ENCODE results near the gene KCNAB2. TPM values are rescaled to one million over a fixed set of nuclear protein-coding genes. Genes with fewer than 3 reads are reported as not detected.

KCNAB2 gene
- total and polyA plus RNA-seq, 4 donors, result 1.8 to 5.9 (median 4.5) TPM

DNA sequence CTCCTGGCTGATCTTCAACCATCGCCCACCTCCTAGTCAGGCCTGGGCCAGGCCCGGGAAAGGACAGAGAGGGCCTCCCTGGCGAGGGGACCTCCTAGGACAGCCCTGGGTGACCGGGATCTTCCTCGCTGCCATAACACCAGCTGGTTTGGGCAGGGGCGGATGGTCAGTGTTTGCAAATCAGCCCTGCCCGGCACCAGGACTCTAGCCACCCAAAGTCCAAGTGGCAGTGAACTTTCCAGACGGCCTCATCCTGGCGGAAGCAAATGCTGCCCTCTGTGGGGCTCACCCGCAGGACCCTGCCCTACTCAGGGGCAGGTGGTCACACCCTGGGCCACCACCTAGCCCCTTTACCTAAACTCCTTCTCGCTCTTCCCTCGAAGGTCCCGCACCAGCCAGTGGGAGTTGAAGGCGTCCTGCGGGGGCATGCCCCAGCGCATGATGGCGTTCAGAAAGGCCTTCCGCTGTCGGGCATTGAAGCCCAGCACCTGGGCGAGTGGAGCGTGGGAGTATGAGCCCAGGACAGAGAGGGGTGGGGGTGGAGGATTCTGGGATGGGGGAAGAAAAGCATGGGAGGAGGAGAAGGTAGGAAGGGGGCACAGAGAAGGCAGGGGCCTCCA, 79.2 kb downstream of the KCNAB2 start:
- Histone ChIP-seq H3K27me3 (ENCODE audit: control insufficient read depth in 4 of 4, insufficient read depth in 4 of 4, low read length in 3 of 4) (peaks cover 0 to 4% (median 1%) of the 10 kb centered on the region in 4 donors), H3K4me3 (ENCODE audit: low read depth in 1 of 3, low read length in 3 of 3) (no peak overlapping the region), H3K9ac (ENCODE audit: low read depth in 1 of 2, low read length in 2 of 2) (no peak overlapping the region), H3K27ac (ENCODE audit: low read depth in 1 of 2, low read length in 2 of 2) (no peak overlapping the region), H3K36me3 (ENCODE audit: control insufficient read depth in 4 of 4, insufficient read depth in 3 of 4, low read depth in 1 of 4, low read length in 3 of 4) (no peaks in the 10 kb centered on the region), H3K9me3 (ENCODE audit: control insufficient read depth in 4 of 4, low read length in 3 of 4) (no peaks in the 10 kb centered on the region), H3K4me1 (ENCODE audit: control insufficient read depth in 4 of 4, insufficient read depth in 4 of 4, low read length in 3 of 4) (peaks cover 0 to 3% (median 0%) of the 10 kb centered on the region in 4 donors)
- WGBS, result 81% methylated on average over 21 of the region's 21 CpGs
- DNase-seq (ENCODE audit: low spot score), result no peak
- TF ChIP-seq FOXA2 (IDR thresholded peaks at IDR 0.05) (no peak), CTCF (IDR thresholded peaks at IDR 0.05; ENCODE audit: low read depth, low read length, missing input control) (no peak), GABPA (IDR thresholded peaks at IDR 0.05 in 1 of 2, conservative IDR thresholded peaks at IDR 0.05 in 1 of 2) (no peak), RXRA (IDR thresholded peaks at IDR 0.05) (no peak), HNF4A (conservative IDR thresholded peaks at IDR 0.05) (no peak), TAF1 (conservative IDR thresholded peaks at IDR 0.05) (no peak), EGR1 (IDR thresholded peaks at IDR 0.05; ENCODE audit: low read depth in 2 of 2) (no peak), YY1 (IDR thresholded peaks at IDR 0.05) (no peak)
- TF ChIP-seq, protein P1, sequence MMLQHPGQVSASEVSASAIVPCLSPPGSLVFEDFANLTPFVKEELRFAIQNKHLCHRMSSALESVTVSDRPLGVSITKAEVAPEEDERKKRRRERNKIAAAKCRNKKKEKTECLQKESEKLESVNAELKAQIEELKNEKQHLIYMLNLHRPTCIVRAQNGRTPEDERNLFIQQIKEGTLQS (IDR thresholded peaks at IDR 0.05), result no peak

DNA sequence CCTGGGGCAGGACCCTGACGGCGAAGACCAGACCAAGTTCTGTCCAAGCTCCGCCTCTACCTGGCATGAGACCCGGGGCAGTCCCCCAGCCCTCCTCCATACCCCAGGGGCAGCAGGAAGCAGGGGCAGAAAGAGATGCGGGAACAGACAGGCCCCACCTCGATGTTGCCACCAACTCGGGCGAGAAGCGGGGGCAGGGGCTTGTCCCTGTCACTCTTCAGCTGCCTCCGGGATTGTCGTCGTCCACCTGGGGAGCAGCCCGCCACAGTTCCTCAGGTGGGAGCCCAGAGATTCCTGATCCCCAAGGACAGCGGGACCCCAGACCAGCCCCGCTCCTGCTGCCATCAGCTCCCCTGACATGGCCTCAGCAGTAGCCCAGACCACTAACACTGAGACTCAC, 79.7 kb downstream of the KCNAB2 start:
- DNase-seq (ENCODE audit: low spot score), result no peak
- no peaks in the 10 kb centered on the region for H3K9me3 ChIP-seq (ENCODE audit: control insufficient read depth in 4 of 4, low read length in 3 of 4)
- H3K27ac ChIP-seq (ENCODE audit: low read depth in 1 of 2, low read length in 2 of 2), result no peak overlapping the region
- H3K4me3 ChIP-seq (ENCODE audit: low read depth in 1 of 3, low read length in 3 of 3), result no peak overlapping the region
- peaks cover 0 to 4% (median 1%) of the 10 kb centered on the region in 4 donors for H3K27me3 ChIP-seq (ENCODE audit: control insufficient read depth in 4 of 4, insufficient read depth in 4 of 4, low read length in 3 of 4)
- H3K9ac ChIP-seq (ENCODE audit: low read depth in 1 of 2, low read length in 2 of 2), result no peak overlapping the region
- TF ChIP-seq FOXA2 (IDR thresholded peaks at IDR 0.05) (no peak), GABPA (IDR thresholded peaks at IDR 0.05 in 1 of 2, conservative IDR thresholded peaks at IDR 0.05 in 1 of 2) (no peak)
- WGBS, result 75% methylated on average over 15 of the region's 15 CpGs
- H3K36me3 ChIP-seq (ENCODE audit: control insufficient read depth in 4 of 4, insufficient read depth in 3 of 4, low read depth in 1 of 4, low read length in 3 of 4), result no peaks in the 10 kb centered on the region
- H3K4me1 ChIP-seq (ENCODE audit: control insufficient read depth in 4 of 4, insufficient read depth in 4 of 4, low read length in 3 of 4), result peaks cover 0 to 3% (median 0%) of the 10 kb centered on the region in 4 donors

DNA sequence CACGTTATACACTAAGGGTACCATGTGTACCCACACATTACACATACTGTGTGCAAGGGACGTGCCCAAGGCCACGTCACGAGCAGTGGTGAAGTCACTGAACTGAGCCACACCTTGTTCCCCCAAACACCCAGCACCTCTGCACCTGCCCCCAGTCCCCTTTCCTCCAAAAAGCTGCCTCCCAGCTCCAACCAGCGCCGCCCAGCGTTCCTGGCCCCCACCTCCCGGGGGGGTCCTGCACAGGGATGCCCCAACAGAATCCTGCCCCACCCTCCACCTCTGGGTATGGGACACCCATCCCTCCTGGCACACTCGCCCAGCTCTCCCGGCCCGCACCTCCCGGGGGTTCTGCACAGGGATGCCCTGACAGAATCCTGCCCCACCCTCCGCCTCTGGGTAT, 80.3 kb downstream of the KCNAB2 start:
- Histone ChIP-seq H3K27me3 (ENCODE audit: control insufficient read depth in 4 of 4, insufficient read depth in 4 of 4, low read length in 3 of 4) (peaks cover 0 to 4% (median 1%) of the 10 kb centered on the region in 4 donors), H3K4me3 (ENCODE audit: low read depth in 1 of 3, low read length in 3 of 3) (no peak overlapping the region), H3K9ac (ENCODE audit: low read depth in 1 of 2, low read length in 2 of 2) (no peak overlapping the region), H3K4me1 (ENCODE audit: control insufficient read depth in 4 of 4, insufficient read depth in 4 of 4, low read length in 3 of 4) (peaks cover 0 to 3% (median 0%) of the 10 kb centered on the region in 4 donors), H3K36me3 (ENCODE audit: control insufficient read depth in 4 of 4, insufficient read depth in 3 of 4, low read depth in 1 of 4, low read length in 3 of 4) (no peaks in the 10 kb centered on the region), H3K27ac (ENCODE audit: low read depth in 1 of 2, low read length in 2 of 2) (no peak overlapping the region), H3K9me3 (ENCODE audit: control insufficient read depth in 4 of 4, low read length in 3 of 4) (no peaks in the 10 kb centered on the region)
- TF ChIP-seq, protein P1 (IDR thresholded peaks at IDR 0.05), result no peak
- TF ChIP-seq, protein P2, sequence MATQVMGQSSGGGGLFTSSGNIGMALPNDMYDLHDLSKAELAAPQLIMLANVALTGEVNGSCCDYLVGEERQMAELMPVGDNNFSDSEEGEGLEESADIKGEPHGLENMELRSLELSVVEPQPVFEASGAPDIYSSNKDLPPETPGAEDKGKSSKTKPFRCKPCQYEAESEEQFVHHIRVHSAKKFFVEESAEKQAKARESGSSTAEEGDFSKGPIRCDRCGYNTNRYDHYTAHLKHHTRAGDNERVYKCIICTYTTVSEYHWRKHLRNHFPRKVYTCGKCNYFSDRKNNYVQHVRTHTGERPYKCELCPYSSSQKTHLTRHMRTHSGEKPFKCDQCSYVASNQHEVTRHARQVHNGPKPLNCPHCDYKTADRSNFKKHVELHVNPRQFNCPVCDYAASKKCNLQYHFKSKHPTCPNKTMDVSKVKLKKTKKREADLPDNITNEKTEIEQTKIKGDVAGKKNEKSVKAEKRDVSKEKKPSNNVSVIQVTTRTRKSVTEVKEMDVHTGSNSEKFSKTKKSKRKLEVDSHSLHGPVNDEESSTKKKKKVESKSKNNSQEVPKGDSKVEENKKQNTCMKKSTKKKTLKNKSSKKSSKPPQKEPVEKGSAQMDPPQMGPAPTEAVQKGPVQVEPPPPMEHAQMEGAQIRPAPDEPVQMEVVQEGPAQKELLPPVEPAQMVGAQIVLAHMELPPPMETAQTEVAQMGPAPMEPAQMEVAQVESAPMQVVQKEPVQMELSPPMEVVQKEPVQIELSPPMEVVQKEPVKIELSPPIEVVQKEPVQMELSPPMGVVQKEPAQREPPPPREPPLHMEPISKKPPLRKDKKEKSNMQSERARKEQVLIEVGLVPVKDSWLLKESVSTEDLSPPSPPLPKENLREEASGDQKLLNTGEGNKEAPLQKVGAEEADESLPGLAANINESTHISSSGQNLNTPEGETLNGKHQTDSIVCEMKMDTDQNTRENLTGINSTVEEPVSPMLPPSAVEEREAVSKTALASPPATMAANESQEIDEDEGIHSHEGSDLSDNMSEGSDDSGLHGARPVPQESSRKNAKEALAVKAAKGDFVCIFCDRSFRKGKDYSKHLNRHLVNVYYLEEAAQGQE (IDR thresholded peaks at IDR 0.05), result no peak
- TF ChIP-seq EGR1 (IDR thresholded peaks at IDR 0.05; ENCODE audit: low read depth in 2 of 2), result no peak
- TF ChIP-seq RAD21 (IDR thresholded peaks at IDR 0.05), result no peak
- no peak for TF ChIP-seq SP1 (IDR thresholded peaks at IDR 0.05)
- no peak for TF ChIP-seq RXRA (IDR thresholded peaks at IDR 0.05)
- no peak for TF ChIP-seq TAF1 (conservative IDR thresholded peaks at IDR 0.05)
- no peak for TF ChIP-seq CTCF (IDR thresholded peaks at IDR 0.05; ENCODE audit: low read depth, low read length, missing input control)
- DNase-seq (ENCODE audit: low spot score), result no peak
- 83% methylated on average over 13 of the region's 13 CpGs for WGBS

Data from liver (tissue), 9 donors.